Measurements from ENCODE around the gene FKBP5.
"Not testable (repeated sequence)": the region's sequence is repeated elsewhere in the genome, so short reads cannot be mapped to it uniquely, and the experiment has no call there.

FKBP5 gene

DNA sequence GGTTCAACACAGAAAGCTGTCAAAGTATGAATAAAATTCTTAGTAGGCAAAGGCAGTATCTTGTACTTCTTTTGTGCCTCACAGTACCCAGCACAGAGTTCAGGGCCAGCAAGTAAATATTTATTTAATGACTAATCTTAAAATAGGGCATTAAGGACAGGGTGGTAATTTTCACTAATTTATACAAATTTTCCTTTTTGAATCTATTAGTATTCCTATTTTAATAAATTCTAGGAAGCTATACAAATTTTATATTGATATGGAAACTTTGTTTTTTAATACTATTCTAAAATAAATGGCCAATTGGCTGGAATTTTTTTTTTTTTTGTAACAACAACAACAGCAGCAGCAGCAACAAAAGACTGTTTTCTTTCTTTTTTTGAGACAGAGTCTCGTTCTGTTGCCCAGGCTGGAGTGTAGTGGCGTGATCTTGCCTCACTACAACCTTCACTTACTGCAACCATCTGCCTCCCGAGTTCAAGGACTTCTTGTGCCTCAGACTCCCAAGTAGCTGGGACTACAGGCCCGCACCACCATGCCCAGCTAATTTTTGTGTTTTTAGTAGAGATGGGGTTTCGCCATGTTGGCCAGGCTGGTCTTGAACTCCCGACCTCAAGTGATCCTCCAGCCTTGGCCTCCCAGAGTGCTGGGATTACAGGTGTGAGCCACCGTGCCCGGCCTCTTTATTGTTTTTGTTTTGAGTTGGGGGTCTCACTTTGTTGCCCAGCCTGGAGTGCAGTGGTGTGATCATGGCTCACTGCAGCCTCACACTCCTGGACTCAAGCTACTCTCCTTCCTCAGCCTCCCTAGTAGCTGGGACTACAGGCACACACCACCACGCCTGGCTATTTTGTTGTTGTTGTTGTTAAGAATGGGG is 85.2 kb downstream of the FKBP5 start:
- H3K27ac ChIP-seq (ENCODE audit: low read depth, low read length) = peak overlapping the region; percentile 44
- H3K9ac ChIP-seq (ENCODE audit: low read depth in 1 of 2, low read length in 2 of 2) = no peak overlapping the region
- peaks cover 9 to 29% of the 10 kb centered on the region in 2 donors for H3K4me1 ChIP-seq (ENCODE audit: control insufficient read depth in 1 of 2, insufficient read depth in 2 of 2, low read length in 2 of 2)
- no peak overlapping the region for H3K4me3 ChIP-seq (ENCODE audit: low read depth in 1 of 2, low read length in 2 of 2)
- no peaks in the 10 kb centered on the region for H3K9me3 ChIP-seq (ENCODE audit: control insufficient read depth in 1 of 2, low read length in 2 of 2)
- H3K27me3 ChIP-seq (ENCODE audit: control insufficient read depth in 1 of 2, insufficient read depth in 2 of 2, low read length in 2 of 2) = no peaks in the 10 kb centered on the region
- H3K36me3 ChIP-seq (ENCODE audit: control insufficient read depth in 1 of 2, insufficient read depth in 2 of 2, low read length in 2 of 2) = peaks cover 3 to 5% of the 10 kb centered on the region in 2 donors

DNA sequence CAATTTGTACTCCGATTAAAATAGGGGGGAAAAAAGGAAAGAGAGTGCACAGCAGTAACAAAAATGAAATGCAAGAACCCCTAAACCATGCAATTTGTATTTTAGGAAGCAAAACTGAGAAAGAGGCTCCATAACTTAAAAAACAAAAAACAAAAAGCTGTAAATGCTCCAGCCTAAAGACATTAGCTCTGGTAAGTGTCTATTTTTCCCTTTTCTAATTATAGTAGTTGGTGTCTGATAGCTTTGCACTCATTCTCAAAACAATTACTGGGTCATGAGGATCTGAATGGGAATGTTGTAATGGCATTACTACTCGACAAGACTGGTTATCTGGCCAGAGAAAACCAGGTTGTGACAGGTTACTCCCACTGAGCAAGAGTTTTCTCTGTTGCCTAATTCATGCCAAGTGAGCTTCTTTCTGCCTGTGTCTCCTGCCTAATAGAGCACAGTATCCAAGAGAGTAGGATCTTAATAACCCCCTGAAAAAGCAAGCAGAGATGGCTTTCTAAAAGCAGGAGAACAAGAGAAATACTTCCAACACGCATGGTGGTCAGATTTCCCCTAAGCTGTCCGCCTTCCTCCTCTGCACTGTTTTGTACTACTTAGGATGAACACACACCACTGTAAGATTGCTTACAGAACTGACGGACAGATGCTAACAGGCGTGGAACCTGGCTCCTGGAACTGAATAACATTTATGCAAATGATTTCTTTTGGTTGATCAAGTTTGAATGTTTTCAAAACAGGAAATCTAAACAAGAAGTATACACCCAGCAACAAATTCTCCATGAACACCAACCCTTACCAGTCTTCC is 86.4 kb downstream of the FKBP5 start:
- Histone ChIP-seq H3K27ac (ENCODE audit: low read depth, low read length) (peak overlapping the region; percentile 44), H3K27me3 (ENCODE audit: control insufficient read depth in 1 of 2, insufficient read depth in 2 of 2, low read length in 2 of 2) (no peaks in the 10 kb centered on the region), H3K4me1 (ENCODE audit: control insufficient read depth in 1 of 2, insufficient read depth in 2 of 2, low read length in 2 of 2) (peaks cover 9 to 29% of the 10 kb centered on the region in 2 donors), H3K9ac (ENCODE audit: low read depth in 1 of 2, low read length in 2 of 2) (no peak overlapping the region), H3K4me3 (ENCODE audit: low read depth in 1 of 2, low read length in 2 of 2) (peak overlapping the region; percentile 13), H3K36me3 (ENCODE audit: control insufficient read depth in 1 of 2, insufficient read depth in 2 of 2, low read length in 2 of 2) (peaks cover 0 to under 1% of the 10 kb centered on the region in 2 donors), H3K9me3 (ENCODE audit: control insufficient read depth in 1 of 2, low read length in 2 of 2) (no peaks in the 10 kb centered on the region)

DNA sequence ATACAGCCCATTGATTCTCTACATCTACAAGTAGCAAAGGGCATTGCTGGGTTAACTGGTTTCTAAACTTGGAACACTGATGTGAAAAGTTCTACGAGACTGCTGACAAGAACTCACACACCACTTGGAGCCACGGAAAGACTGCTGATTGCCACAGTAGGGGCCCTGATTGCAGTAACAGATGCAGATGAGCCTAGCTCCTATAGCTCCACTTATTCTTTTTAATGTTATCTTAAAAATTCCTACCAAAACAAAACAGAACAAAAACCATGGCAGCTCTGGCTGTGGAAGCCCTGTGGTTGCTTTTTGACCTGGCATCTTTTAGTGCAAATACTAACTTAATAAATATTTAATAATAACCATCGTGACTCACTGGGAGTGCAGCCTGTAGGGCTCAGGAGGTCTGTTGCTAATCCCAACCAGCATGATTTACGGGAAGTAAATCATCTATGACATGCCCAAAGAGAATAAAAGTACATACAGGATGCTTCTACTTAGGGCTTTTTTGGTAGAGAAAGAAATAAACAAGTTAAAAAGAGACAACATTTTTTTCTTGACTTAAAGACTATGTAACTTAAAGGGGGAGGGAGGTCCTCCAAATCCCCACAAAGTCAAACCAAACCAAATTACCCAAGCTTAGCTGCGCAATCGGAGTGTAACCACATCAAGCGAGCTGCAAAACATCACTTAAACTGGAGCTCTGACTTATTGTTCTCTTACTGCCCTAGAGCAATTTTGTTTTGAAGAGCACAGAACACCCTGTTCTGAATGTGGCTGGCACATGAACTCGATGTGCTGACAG is 87.2 kb downstream of the FKBP5 start:
- H3K4me3 ChIP-seq (ENCODE audit: low read depth in 1 of 2, low read length in 2 of 2) = peak overlapping the region; percentile 4 to 13

DNA sequence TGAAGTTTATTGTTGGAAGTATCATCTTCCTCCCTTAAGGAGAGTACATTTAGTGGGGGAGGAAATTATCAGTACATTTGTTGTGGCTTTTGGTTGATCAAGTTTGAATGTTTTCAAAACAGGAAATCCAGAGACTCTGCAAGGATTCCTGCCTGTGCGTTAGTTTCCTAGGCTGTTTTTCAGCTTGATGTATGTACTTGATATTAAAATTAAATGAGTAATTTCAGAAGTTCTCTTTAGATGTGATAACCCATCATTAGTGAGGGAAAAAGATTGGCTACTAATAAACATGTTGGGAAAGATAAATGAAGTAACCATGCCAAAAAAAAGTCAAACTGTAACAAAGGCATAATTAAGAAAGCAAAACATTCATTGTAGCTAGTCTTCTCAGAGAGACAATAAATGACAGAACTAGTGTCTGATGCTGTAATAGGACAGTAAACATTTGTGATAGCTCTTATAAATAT is 88.0 kb downstream of the FKBP5 start:
- Histone ChIP-seq H3K4me1 (ENCODE audit: control insufficient read depth in 1 of 2, insufficient read depth in 2 of 2, low read length in 2 of 2) (peaks cover 9 to 29% of the 10 kb centered on the region in 2 donors), H3K27me3 (ENCODE audit: control insufficient read depth in 1 of 2, insufficient read depth in 2 of 2, low read length in 2 of 2) (no peaks in the 10 kb centered on the region), H3K27ac (ENCODE audit: low read depth, low read length) (peak overlapping the region; percentile 53)

More for the DNA sequence above, 87.2 kb downstream of the FKBP5 start:
- no peaks in the 10 kb centered on the region for H3K9me3 ChIP-seq (ENCODE audit: control insufficient read depth in 1 of 2, low read length in 2 of 2)
- H3K27ac ChIP-seq (ENCODE audit: low read depth, low read length) = peak overlapping the region; percentile 53
- no peak overlapping the region for H3K9ac ChIP-seq (ENCODE audit: low read depth in 1 of 2, low read length in 2 of 2)
- H3K4me1 ChIP-seq (ENCODE audit: control insufficient read depth in 1 of 2, insufficient read depth in 2 of 2, low read length in 2 of 2) = peaks cover 9 to 29% of the 10 kb centered on the region in 2 donors
- peaks cover 8 to 9% of the 10 kb centered on the region in 2 donors for H3K36me3 ChIP-seq (ENCODE audit: control insufficient read depth in 1 of 2, insufficient read depth in 2 of 2, low read length in 2 of 2)
- H3K27me3 ChIP-seq (ENCODE audit: control insufficient read depth in 1 of 2, insufficient read depth in 2 of 2, low read length in 2 of 2) = no peaks in the 10 kb centered on the region

DNA sequence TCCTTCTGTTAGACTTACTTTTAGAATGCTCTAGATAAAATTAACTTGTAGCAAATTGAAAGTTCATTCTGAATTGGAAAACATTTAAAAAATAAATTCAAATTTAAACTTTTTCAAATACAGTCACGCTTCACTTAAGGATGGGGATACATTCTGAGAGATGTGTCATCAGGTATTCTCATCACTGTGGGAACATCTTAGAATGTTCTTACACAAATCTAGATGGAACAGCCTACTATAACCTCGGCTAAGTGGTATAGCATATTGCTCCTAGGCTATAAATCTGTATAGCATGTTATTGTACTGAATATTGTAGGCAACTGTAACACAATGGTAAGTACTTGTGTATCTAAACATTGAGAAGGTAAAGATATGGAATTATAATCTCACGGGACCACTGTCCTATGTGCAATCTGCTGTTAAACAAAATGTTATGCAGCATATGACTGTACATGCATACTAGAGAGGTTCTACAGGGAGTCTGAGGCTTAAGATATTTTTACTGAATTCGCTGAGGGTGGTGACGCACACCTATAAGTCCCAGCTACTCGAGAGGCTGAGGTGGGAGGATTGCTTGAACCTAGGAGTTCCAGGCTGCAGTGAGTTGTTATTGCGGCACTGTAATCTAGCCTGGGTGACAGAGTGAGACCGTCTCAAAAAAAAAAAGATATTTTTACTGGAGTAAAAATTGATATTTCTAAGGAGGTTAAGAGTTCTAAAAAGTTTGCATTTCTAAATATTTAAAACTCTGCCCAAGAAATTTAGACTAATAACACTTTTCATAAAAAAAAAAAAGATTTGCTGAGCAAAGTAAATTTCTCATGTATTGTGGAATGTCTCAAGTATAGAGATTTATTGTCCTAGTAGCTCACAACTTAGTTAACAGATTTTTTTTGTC is 88.7 kb downstream of the FKBP5 start:
- Histone ChIP-seq H3K4me3 (ENCODE audit: low read depth in 1 of 2, low read length in 2 of 2) (no peak overlapping the region), H3K36me3 (ENCODE audit: control insufficient read depth in 1 of 2, insufficient read depth in 2 of 2, low read length in 2 of 2) (peaks cover 9 to 18% of the 10 kb centered on the region in 2 donors), H3K9me3 (ENCODE audit: control insufficient read depth in 1 of 2, low read length in 2 of 2) (no peaks in the 10 kb centered on the region), H3K4me1 (ENCODE audit: control insufficient read depth in 1 of 2, insufficient read depth in 2 of 2, low read length in 2 of 2) (peaks cover 9 to 29% of the 10 kb centered on the region in 2 donors), H3K27me3 (ENCODE audit: control insufficient read depth in 1 of 2, insufficient read depth in 2 of 2, low read length in 2 of 2) (no peaks in the 10 kb centered on the region), H3K27ac (ENCODE audit: low read depth, low read length) (no peak overlapping the region), H3K9ac (ENCODE audit: low read depth in 1 of 2, low read length in 2 of 2) (no peak overlapping the region)

More for the DNA sequence above, 88.0 kb downstream of the FKBP5 start:
- Histone ChIP-seq H3K4me3 (ENCODE audit: low read depth in 1 of 2, low read length in 2 of 2) (no peak overlapping the region), H3K36me3 (ENCODE audit: control insufficient read depth in 1 of 2, insufficient read depth in 2 of 2, low read length in 2 of 2) (peaks cover 9 to 14% of the 10 kb centered on the region in 2 donors), H3K9ac (ENCODE audit: low read depth in 1 of 2, low read length in 2 of 2) (no peak overlapping the region), H3K9me3 (ENCODE audit: control insufficient read depth in 1 of 2, low read length in 2 of 2) (no peaks in the 10 kb centered on the region)

DNA sequence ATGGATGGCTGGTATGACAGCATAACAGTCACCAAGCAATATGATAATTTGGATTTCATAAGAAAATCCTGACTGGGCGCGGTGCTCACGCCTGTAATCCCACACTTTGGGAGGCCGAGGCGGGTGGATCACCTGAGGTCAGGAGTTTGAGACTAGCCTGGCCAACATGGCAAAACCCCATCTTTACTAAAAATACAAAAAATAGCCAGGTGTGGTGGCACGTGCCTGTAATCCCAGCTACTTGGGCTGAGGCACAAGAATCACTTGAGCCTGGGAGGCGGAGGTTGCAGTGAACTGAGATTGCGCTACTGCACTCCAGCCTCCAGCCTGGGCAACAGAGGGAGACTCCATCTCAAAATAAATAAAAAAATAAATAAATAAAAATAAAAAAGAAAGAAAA is 90.1 kb downstream of the FKBP5 start:
- H3K4me1 ChIP-seq (ENCODE audit: control insufficient read depth in 1 of 2, insufficient read depth in 2 of 2, low read length in 2 of 2) = peaks cover 9 to 29% of the 10 kb centered on the region in 2 donors
- not testable (repeated sequence) for H3K9me3 ChIP-seq (ENCODE audit: control insufficient read depth in 1 of 2, low read length in 2 of 2); H3K27me3 ChIP-seq (ENCODE audit: control insufficient read depth in 1 of 2, insufficient read depth in 2 of 2, low read length in 2 of 2); H3K4me3 ChIP-seq (ENCODE audit: low read depth in 1 of 2, low read length in 2 of 2); H3K27ac ChIP-seq (ENCODE audit: low read depth, low read length); H3K9ac ChIP-seq (ENCODE audit: low read depth in 1 of 2, low read length in 2 of 2)
- peaks cover 13 to 18% of the 10 kb centered on the region in 2 donors for H3K36me3 ChIP-seq (ENCODE audit: control insufficient read depth in 1 of 2, insufficient read depth in 2 of 2, low read length in 2 of 2)

DNA sequence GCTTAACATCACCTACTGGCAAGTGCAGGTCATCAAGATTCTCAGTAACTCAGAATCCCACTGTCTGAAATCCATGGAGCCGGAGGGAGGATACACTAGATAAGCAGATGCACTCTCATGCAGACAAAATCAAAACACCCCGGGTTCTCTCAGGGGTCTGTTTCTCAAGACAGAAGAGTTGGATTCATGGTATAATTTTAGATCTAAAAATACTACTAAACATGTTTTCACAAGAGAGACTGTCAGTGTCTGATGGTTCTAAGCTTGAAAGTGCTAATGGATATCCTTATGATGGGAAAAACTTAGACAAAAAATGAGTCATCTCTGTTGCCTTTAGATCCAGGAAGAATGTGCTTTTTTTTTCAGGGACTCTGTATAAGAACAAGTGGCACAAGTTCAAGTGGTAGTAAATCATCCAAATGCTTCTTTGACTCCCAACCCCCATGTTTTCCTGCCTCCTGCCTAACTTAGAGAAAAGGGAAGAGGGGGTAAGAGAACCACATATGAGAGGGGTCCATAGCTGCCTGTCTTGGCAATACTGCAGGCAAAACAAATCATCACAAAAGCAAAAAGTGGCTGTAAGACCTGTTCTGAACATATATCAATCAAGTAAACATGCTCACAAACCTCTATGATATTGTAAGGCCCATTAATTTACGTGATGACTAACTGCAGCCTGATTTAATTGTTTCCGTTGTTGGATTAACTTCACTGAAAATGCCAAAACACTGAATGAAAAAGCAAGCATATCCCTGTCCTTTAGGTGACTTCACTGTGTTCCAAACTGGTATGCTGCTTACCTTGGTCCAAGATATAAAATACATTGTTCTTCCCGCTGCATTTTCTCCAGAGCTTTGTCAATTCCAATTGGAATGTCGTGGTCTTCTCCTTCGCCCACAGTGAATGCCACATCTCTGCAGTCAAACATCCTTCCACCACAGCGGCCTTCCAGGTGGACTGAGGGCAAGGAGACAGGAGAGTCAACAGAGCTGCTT is 92.0 kb downstream of the FKBP5 start:
- H3K4me3 ChIP-seq (ENCODE audit: low read depth in 1 of 2, low read length in 2 of 2) = no peak overlapping the region
- H3K4me1 ChIP-seq (ENCODE audit: control insufficient read depth in 1 of 2, insufficient read depth in 2 of 2, low read length in 2 of 2) = peaks cover 9 to 12% of the 10 kb centered on the region in 2 donors
- no peaks in the 10 kb centered on the region for H3K9me3 ChIP-seq (ENCODE audit: control insufficient read depth in 1 of 2, low read length in 2 of 2)
- H3K9ac ChIP-seq (ENCODE audit: low read depth in 1 of 2, low read length in 2 of 2) = no peak overlapping the region
- no peak overlapping the region for H3K27ac ChIP-seq (ENCODE audit: low read depth, low read length)
- H3K27me3 ChIP-seq (ENCODE audit: control insufficient read depth in 1 of 2, insufficient read depth in 2 of 2, low read length in 2 of 2) = no peaks in the 10 kb centered on the region
- H3K36me3 ChIP-seq (ENCODE audit: control insufficient read depth in 1 of 2, insufficient read depth in 2 of 2, low read length in 2 of 2) = peaks cover 13 to 31% of the 10 kb centered on the region in 2 donors

GRCh38 chr6:35594503-35595186 is 94.1 kb downstream of the FKBP5 start:
- H3K4me1 ChIP-seq (ENCODE audit: control insufficient read depth in 1 of 2, insufficient read depth in 2 of 2, low read length in 2 of 2) = no peaks in the 10 kb centered on the region
- peaks cover 14 to 41% of the 10 kb centered on the region in 2 donors for H3K36me3 ChIP-seq (ENCODE audit: control insufficient read depth in 1 of 2, insufficient read depth in 2 of 2, low read length in 2 of 2)
- H3K27ac ChIP-seq (ENCODE audit: low read depth, low read length) = no peak overlapping the region
- no peak overlapping the region for H3K4me3 ChIP-seq (ENCODE audit: low read depth in 1 of 2, low read length in 2 of 2)
- H3K27me3 ChIP-seq (ENCODE audit: control insufficient read depth in 1 of 2, insufficient read depth in 2 of 2, low read length in 2 of 2) = no peaks in the 10 kb centered on the region
- no peaks in the 10 kb centered on the region for H3K9me3 ChIP-seq (ENCODE audit: control insufficient read depth in 1 of 2, low read length in 2 of 2)
- H3K9ac ChIP-seq (ENCODE audit: low read depth in 1 of 2, low read length in 2 of 2) = no peak overlapping the region

Data from duodenal mucosa (tissue), 2 donors.